Measurements from ENCODE around the gene SCUBE2.

DNA sequence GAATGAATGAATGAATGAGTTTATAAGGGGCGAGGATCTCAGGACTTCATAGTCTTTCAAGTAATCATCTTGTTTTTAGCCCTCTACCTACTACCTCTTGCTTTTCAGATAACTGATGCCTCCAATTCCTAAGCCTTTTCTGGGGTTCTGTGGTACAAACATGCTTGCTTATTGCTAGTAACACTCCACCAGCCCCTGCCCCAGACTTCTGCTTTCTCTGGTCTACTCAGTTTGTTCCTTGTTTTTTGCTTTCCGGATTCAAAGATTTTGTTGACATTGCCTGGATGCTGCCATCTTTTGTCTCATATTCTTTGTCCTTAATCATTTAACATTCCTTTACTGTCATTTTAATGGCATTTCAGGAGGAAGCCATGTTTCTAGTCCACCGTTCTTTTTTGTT lies 118.3 kb downstream of the SCUBE2 start:
- TF ChIP-seq CREB1 (CRISPR knock-in tag; IDR thresholded peaks at IDR 0.05) (no peak), RELA (CRISPR knock-in tag; IDR thresholded peaks at IDR 0.05; ENCODE audit: borderline replicate concordance) (no peak)
- TF ChIP-seq, protein P1, sequence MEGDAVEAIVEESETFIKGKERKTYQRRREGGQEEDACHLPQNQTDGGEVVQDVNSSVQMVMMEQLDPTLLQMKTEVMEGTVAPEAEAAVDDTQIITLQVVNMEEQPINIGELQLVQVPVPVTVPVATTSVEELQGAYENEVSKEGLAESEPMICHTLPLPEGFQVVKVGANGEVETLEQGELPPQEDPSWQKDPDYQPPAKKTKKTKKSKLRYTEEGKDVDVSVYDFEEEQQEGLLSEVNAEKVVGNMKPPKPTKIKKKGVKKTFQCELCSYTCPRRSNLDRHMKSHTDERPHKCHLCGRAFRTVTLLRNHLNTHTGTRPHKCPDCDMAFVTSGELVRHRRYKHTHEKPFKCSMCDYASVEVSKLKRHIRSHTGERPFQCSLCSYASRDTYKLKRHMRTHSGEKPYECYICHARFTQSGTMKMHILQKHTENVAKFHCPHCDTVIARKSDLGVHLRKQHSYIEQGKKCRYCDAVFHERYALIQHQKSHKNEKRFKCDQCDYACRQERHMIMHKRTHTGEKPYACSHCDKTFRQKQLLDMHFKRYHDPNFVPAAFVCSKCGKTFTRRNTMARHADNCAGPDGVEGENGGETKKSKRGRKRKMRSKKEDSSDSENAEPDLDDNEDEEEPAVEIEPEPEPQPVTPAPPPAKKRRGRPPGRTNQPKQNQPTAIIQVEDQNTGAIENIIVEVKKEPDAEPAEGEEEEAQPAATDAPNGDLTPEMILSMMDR (IDR thresholded peaks at IDR 0.05): no peak

Measured in WTC11 (cell line).